COLO668 (cell line): ENCODE data around the gene TRIM50.
"Not testable (repeated sequence)": the region's sequence is repeated elsewhere in the genome, so short reads cannot be mapped to it uniquely, and the experiment has no call there.

Source experiments
- DNase-seq: peaks from one replicate; lab custom pipeline; 2025; ENCODE audit not compliant: unreplicated experiment; lab: John Stamatoyannopoulos, UW

TRIM50 gene

GRCh38 chr7:73350306-73351068 is 22.6 kb upstream of the TRIM50 start:
- no peak for DNase-seq

GRCh38 chr7:73349763-73350162 is 21.9 kb upstream of the TRIM50 start:
- DNase-seq = no peak

DNA sequence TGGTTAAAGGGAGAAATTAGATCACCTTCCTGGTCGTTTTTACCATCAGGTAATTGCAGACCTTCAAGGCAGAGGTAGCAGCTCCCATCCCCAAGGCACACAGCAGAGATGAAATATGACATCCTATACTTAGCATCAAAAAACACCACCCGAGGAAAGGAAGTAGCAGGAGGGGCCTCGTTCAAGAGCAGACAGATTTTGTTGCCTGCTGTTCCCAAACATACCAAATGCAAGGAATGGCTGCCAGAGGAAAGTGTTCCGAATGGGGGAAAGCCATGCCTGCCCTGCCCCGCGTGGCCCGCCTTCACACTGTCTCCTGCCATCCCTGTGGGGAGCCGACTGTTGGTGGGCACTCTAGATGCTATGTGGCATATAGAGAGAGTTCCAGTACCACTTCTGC is 18.1 kb upstream of the TRIM50 start:
- DNase-seq = no peak

- DNase-seq = no peak
Measured at GRCh38 chr7:73345538-73345937, 17.7 kb upstream of the TRIM50 start.

DNA sequence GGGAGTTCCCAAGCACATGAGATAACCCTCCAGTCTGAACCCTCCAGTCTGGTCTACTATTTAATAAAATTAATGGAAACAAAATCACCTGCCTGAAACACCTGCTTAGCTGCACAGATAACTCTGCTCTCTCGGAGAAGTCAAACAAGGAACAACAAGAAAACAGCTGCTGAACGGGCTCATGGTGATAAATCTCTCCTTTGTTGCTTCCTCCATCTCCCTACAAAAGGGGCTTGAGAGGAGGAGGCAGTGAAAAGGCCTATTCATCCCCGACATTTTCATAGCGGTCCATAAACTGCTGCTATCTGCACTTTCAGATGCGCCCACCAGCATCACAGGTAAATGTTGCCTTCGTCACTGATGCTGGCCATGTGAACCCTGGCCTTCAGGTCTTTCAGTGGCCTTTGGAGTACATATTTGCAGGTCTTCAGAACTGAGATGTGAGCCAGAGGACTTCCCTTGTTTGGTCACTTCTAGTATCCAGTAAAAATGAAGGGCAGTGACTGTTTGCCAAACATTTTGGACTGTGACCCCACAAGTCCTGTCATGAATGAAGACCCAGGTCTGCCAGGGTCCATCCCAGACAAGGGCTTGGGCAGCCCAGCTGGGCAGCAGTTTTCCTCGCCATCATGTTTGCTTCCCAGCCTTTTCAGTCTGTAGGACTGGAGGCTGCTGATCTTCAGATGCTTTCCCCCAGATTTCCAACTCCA is 15.9 kb upstream of the TRIM50 start:
- DNase-seq = no peak

GRCh38 chr7:73342645-73343044 is 14.8 kb upstream of the TRIM50 start:
- DNase-seq = peak; percentile 7

- no peak for DNase-seq
Measured at GRCh38 chr7:73341877-73342276, 14.0 kb upstream of the TRIM50 start.

GRCh38 chr7:73340514-73340913 is 12.6 kb upstream of the TRIM50 start:
- no peak for DNase-seq

GRCh38 chr7:73338321-73338720 is 10.4 kb upstream of the TRIM50 start:
- no peak for DNase-seq

GRCh38 chr7:73332447-73332846 is 4.6 kb upstream of the TRIM50 start:
- DNase-seq = no peak

DNA sequence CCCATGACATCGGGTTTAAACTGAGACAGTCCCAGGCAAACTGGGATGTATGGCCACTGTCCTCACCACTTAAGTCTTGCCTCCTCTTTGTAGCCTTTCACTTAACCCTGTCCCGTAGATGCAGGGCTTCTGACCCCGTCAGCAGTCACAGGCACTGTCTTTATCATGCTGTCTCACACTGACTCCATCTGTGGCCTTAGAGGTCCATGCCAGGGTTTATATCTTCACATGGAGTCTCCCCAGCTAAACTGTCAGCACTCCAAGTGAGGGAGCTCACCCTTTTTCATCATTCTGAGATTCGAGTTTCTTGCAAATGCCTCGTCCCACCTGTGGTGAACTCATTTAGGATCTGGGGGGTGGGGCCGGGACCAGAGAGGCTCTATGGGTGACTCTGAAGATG is 2.9 kb upstream of the TRIM50 start:
- no peak for DNase-seq

DNA sequence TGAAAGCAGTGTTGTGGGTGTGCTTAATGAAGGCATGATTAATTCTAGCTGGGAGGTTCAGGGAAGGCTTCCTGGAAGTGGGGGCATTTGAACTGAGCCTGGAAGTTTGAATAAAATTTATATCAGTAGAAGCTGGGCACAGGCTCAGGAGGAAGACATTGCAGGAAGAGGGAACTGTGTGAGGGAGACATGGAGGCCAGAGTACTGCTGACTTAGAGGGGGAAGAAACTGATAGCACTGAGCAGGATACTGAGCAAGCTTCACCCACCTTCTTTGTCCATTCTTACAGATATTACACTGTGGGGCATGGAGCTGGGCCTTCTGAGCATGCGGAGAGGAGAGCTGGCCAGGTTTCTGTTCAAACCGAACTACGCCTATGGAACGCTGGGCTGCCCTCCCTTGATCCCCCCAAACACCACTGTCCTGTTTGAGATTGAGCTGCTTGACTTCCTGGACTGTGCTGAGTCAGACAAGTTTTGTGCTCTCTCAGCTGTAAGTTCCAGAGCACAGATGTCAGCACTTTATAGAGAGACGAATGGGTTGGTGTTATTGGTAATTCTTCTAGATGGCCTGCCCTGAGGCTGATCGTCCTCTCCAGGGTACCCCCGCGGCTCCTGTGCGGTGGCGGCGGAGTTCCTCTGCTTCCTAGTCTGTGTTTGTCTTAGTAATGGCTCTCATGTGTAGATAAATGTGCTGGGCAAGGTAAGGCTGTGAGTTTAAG is 2.1 kb upstream of the TRIM50 start:
- no peak for DNase-seq

DNA sequence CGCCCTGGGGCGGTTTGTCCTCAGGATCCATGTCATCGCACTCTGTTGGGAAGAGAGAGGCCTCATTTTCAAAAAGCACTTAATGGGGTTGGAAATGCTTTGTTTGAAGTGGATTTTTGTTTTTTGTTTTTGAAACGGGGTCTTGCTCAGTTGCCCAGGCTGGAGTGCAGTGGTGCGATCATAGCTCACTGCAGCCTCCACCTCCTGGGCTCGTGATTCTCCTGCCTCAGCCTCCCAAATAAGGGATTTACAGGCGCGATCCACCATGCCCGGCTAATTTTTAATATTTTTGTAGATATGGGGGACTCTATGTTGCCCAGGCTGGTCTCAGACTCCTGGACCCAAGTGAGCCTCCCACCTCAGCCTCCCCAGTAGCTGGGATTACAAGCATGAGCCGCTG is 814 bp upstream of the TRIM50 start:
- DNase-seq = no peak

DNA sequence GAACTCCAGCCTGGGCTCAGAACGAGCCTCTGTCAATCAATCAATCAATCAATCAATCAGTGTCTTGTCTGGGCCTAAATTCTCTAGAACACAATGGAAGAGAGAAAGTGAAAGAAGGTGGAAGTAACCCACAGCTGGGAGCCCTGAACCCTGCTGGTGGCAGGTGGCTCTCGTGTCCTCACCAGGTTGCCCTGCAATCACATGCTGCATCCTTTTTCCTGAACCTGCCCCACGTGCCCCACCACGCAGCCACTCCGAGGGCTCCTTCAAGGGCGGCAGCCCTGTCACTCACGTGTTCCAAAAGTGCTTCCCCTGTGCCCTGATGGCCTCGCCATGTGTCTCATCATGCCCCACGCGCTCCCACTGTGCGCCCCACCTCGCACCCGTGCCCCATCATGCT is 433 bp downstream of the TRIM50 start:
- not testable (repeated sequence) for DNase-seq

GRCh38 chr7:73325424-73325823 is 2.5 kb downstream of the TRIM50 start:
- not testable (repeated sequence) for DNase-seq

GRCh38 chr7:73324081-73324845 is 3.6 kb downstream of the TRIM50 start:
- DNase-seq = peak; percentile 66

- DNase-seq = not testable (repeated sequence)
Measured at GRCh38 chr7:73323434-73324080, 4.3 kb downstream of the TRIM50 start.

DNA sequence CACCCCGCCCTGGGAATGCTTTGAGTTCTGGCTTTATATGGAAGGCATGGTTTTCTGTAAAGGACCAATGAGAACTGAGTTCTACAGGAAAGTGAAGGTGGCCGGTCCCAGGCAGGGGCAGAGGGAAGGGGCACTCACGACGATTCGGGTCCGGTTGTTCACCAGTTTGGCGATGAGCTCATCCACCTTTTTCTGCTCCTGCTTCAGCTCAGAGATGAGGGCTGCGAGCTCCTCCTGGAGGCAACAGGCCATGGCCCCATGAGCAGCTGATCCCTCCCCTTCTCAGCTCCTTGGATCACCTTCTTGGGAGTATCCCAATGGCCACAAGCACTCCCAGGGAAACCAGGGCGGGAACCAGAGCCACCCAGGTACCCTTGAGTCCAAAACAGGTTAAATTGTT is 7.9 kb downstream of the TRIM50 start:
- DNase-seq = not testable (repeated sequence)

GRCh38 chr7:73319541-73319940 is 8.3 kb downstream of the TRIM50 start:
- not testable (repeated sequence) for DNase-seq

DNA sequence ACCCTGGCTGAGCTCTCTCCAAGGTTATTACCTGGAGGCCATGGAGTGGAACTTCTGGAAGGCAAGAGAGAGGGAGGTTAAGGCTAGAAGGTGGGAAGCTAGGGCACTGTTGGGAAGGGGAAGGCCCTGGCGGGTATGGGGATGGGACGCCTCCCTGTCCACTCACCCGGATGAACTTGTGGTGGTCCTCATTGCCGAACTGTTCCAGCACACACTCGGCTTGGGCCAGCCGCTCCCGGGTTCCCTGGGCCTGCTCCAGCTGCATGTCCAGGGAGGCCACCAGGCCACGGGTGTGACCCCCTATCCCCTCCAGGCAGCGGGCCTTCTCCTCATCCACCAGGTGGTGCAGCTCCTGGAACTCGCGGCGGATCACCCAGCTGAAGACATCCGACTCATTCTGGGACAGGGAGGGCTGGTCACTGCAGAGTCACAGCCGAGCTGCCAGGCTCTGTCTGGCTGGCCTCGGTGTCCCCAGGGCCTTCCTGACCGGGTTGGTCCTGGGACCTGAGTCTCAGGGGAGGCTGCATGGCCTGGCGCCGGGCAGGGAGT is 9.2 kb downstream of the TRIM50 start:
- DNase-seq = not testable (repeated sequence)
